Motor neuron (in vitro differentiated cells): Measurements from ENCODE around the gene FOSB. TPM values are rescaled to one million over a fixed set of nuclear protein-coding genes. Genes with fewer than 3 reads are reported as not detected.
"Not testable (repeated sequence)": the region's sequence is repeated elsewhere in the genome, so short reads cannot be mapped to it uniquely, and the experiment has no call there.

Experiments used
- ATAC-seq, 8 experiments: fragments of 200-7000 bp; cut with Tn5 transposase; replicated peaks in 6 of 8; 2 replicates each; pipeline ENCODE4 v1.8.0; 2021; ENCODE audit warnings: mild to moderate bottlenecking in 8 of 8, moderate library complexity in 8 of 8
- H3K27ac ChIP-seq, 2 donors: fragments of 250-450 bp; sonication (Bioruptor Pico); 2 replicates each; pipeline ENCODE4 v1.9.0; 2021; ENCODE audit warnings: antibody characterized with exemption in 2 of 2, mild to moderate bottlenecking in 2 of 2, moderate library complexity in 1 of 2
- H3K4me1 ChIP-seq, 2 donors: fragments of 250-450 bp; sonication (Bioruptor Pico); replicated peaks in 1 of 2; 2 replicates each; pipeline ENCODE4 v1.6.1; 2021; ENCODE audit warnings: antibody characterized with exemption in 2 of 2, mild to moderate bottlenecking in 2 of 2, moderate library complexity in 1 of 2
- H3K4me3 ChIP-seq, 5 donors: fragments of 250-450 bp; sonication (Bioruptor Pico); 2 replicates each; pipeline ENCODE4 v1.9.0; 2021; ENCODE audit warnings: antibody characterized with exemption in 5 of 5, mild to moderate bottlenecking in 5 of 5, moderate library complexity in 4 of 5
- WGBS, 10 experiments: fragments of 450-650 bp; shearing (Covaris generic); methylation state at CpG; one replicate each; pipeline ENCODE4 v1.0.0; 2022; 5-methylcytosine and 5-hydroxymethylcytosine counted together
- in situ Hi-C, 9 experiments: fragments of 400-800 bp; cut with MboI; loops; one replicate each; pipeline ENCODE4 v1.15.0; 2021; ENCODE audit warnings: low sequenced_read_pairs in 9 of 9, low pct_unique_long_range_greater_than_20kb in 2 of 9; ENCODE audit not compliant: unreplicated experiment in 9 of 9
- total RNA-seq, 8 experiments: library from RNA; unstranded; fragments of 300-600 nt; gene quantifications; 2 replicates each; pipeline versions ENCODE4 v1.2.3 to v1.2.4, GENCODE V29; 2022

FOSB gene
- total RNA-seq, 8 experiments from 2014 or later: 1.6 to 16.8 (median 4.0) TPM

GRCh38 chr19:45429896-45430295 is 37.9 kb upstream of the FOSB start:
- WGBS, 10 experiments: 17 to 92% (median 79%) methylated on average over 1 to 10 of the region's 11 CpGs; no CpG with 5 or more reads in 2 of the 10 experiments
- in situ Hi-C loops: loop anchor here in 2 of 9 experiments (10.0 kb wide), 1 partner anchor 55 kb away; no protein-coding TSS in a partner anchor
- H3K4me1 ChIP-seq, H3K4me3 ChIP-seq, ATAC-seq, H3K27ac ChIP-seq: not testable (repeated sequence)

GRCh38 chr19:45431008-45431407 is 36.8 kb upstream of the FOSB start:
- H3K27ac ChIP-seq, H3K4me3 ChIP-seq, H3K4me1 ChIP-seq: not testable (repeated sequence)
- 3 to 100% (median 59%) methylated on average over 2 to 8 of the region's 9 CpGs; no CpG with 5 or more reads in 3 of the 10 experiments for WGBS, 10 experiments
- in situ Hi-C loops: loop anchor here in 2 of 9 experiments (10.0 kb wide), 1 partner anchor 54 kb away; no protein-coding TSS in a partner anchor
- peak in 1 of 8 experiments; percentile 7 for ATAC-seq

GRCh38 chr19:45432543-45432942 is 35.3 kb upstream of the FOSB start:
- not testable (repeated sequence) for ATAC-seq, H3K4me1 ChIP-seq, H3K27ac ChIP-seq, H3K4me3 ChIP-seq
- in situ Hi-C loops: loop anchor here in 2 of 9 experiments (10.0 kb wide), 1 partner anchor 52 kb away; no protein-coding TSS in a partner anchor
- 50 to 100% (median 93%) methylated on average over 1 to 5 of the region's 8 CpGs; no CpG with 5 or more reads in 3 of the 10 experiments for WGBS, 10 experiments

- Histone ChIP-seq H3K27ac (no peak overlapping the region), H3K4me3 (no peak overlapping the region), H3K4me1 (peaks cover 3 to 5% of the 10 kb centered on the region in 2 donors)
- in situ Hi-C loops: loop anchor here in 4 of 9 experiments (5.0 to 10.0 kb wide), 2 partner anchors 40 to 47 kb away; no protein-coding TSS in a partner anchor
- 70 to 100% (median 81%) methylated on average over 2 to 3 of the region's 3 CpGs; no CpG with 5 or more reads in 3 of the 10 experiments for WGBS, 10 experiments
- no peak for ATAC-seq
Observed at GRCh38 chr19:45437328-45437727, 30.5 kb upstream of the FOSB start.

GRCh38 chr19:45439190-45439568 is 28.6 kb upstream of the FOSB start:
- no peak for ATAC-seq
- Histone ChIP-seq H3K4me3 (peak overlapping the region; percentile 42 to 97 (median 51)), H3K4me1 (peaks cover 9 to 10% of the 10 kb centered on the region in 2 donors), H3K27ac (peak overlapping the region in 1 of 2 donors; percentile 62)
- in situ Hi-C loops: loop anchor here in 4 of 9 experiments (5.0 to 10.0 kb wide), 2 partner anchors 38 to 46 kb away; no protein-coding TSS in a partner anchor
- WGBS, 10 experiments: 17 to 46% (median 30%) methylated on average over 6 to 10 of the region's 10 CpGs; no CpG with 5 or more reads in 3 of the 10 experiments

- in situ Hi-C loops: loop anchor here in 4 of 9 experiments (5.0 to 10.0 kb wide), 2 partner anchors 38 to 45 kb away; no protein-coding TSS in a partner anchor
- H3K4me1 ChIP-seq: peaks cover 13 to 14% of the 10 kb centered on the region in 2 donors
Observed at GRCh38 chr19:45439569-45440258, 28.1 kb upstream of the FOSB start.

GRCh38 chr19:45440259-45440638 is 27.5 kb upstream of the FOSB start:
- in situ Hi-C loops: no loop called here
- 17 to 100% (median 91%) methylated on average over 1 to 4 of the region's 9 CpGs; no CpG with 5 or more reads in 7 of the 10 experiments for WGBS, 10 experiments
- H3K27ac ChIP-seq: peak overlapping the region in 1 of 2 donors; percentile 62

More at GRCh38 chr19:45439569-45440258, 28.1 kb upstream of the FOSB start:
- peak overlapping the region; percentile 62 to 69 for H3K27ac ChIP-seq
- peak; percentile 44 to 72 (median 68) for ATAC-seq
- WGBS, 10 experiments: 0 to 4% (median 0%) methylated on average over 4 to 8 of the region's 78 CpGs; no CpG with 5 or more reads in 7 of the 10 experiments
- H3K4me3 ChIP-seq: peak overlapping the region; percentile 42 to 97 (median 51)

GRCh38 chr19:45440873-45441654 is 26.7 kb upstream of the FOSB start:
- no peak for ATAC-seq
- Histone ChIP-seq H3K4me1 (peaks cover 13 to 18% of the 10 kb centered on the region in 2 donors), H3K4me3 (no peak overlapping the region), H3K27ac (no peak overlapping the region)
- in situ Hi-C loops: no loop called here
- 88 to 100% (median 94%) methylated on average over 1 to 7 of the region's 9 CpGs; no CpG with 5 or more reads in 2 of the 10 experiments for WGBS, 10 experiments

More at GRCh38 chr19:45440259-45440638, 27.5 kb upstream of the FOSB start:
- ATAC-seq: no peak
- Histone ChIP-seq H3K4me3 (peak overlapping the region in 4 of 5 donors; percentile 42 to 97 (median 51)), H3K4me1 (peaks cover 13 to 18% of the 10 kb centered on the region in 2 donors)

GRCh38 chr19:45442408-45442777 is 25.4 kb upstream of the FOSB start:
- in situ Hi-C loops: no loop called here

GRCh38 chr19:45442778-45443461 is 24.9 kb upstream of the FOSB start:
- Histone ChIP-seq H3K4me3 (peak overlapping the region; percentile 19 to 42 (median 33)), H3K4me1 (peaks cover 13 to 18% of the 10 kb centered on the region in 2 donors), H3K27ac (peak overlapping the region in 1 of 2 donors; percentile 17)
- peak in 5 of 8 experiments; percentile 0 to 2 (median 1) for ATAC-seq
- in situ Hi-C loops: no loop called here
- 4 to 100% (median 34%) methylated on average over 1 to 5 of the region's 15 CpGs; no CpG with 5 or more reads in 2 of the 10 experiments for WGBS, 10 experiments

More at GRCh38 chr19:45442408-45442777, 25.4 kb upstream of the FOSB start:
- H3K27ac ChIP-seq: no peak overlapping the region
- no peak overlapping the region for H3K4me3 ChIP-seq
- 60 to 100% (median 83%) methylated on average over 1 to 2 of the region's 2 CpGs; no CpG with 5 or more reads in 3 of the 10 experiments for WGBS, 10 experiments
- no peak for ATAC-seq
- peaks cover 13 to 18% of the 10 kb centered on the region in 2 donors for H3K4me1 ChIP-seq

GRCh38 chr19:45443462-45444317 is 24.1 kb upstream of the FOSB start:
- Histone ChIP-seq H3K4me3 (peak overlapping the region; percentile 19 to 42 (median 33)), H3K27ac (peak overlapping the region; percentile 45 to 84), H3K4me1 (peaks cover 13 to 18% of the 10 kb centered on the region in 2 donors)
- 0 to 4% (median 1%) methylated on average over 3 to 16 of the region's 49 CpGs; no CpG with 5 or more reads in 7 of the 10 experiments for WGBS, 10 experiments
- in situ Hi-C loops: no loop called here
- peak; percentile 47 to 68 (median 65) for ATAC-seq
